HPDE6-E6E7 (cell line): ENCODE data around the gene SNX9.
"Not testable (repeated sequence)": the region's sequence is repeated elsewhere in the genome, so short reads cannot be mapped to it uniquely, and the experiment has no call there.

ENCODE experiments used
- DNase-seq: peaks from one replicate; pipeline ENCODE4 v3.0.0; 2011; ENCODE audit warnings: missing footprints; ENCODE audit errors: extremely low spot score

Gene SNX9

DNA sequence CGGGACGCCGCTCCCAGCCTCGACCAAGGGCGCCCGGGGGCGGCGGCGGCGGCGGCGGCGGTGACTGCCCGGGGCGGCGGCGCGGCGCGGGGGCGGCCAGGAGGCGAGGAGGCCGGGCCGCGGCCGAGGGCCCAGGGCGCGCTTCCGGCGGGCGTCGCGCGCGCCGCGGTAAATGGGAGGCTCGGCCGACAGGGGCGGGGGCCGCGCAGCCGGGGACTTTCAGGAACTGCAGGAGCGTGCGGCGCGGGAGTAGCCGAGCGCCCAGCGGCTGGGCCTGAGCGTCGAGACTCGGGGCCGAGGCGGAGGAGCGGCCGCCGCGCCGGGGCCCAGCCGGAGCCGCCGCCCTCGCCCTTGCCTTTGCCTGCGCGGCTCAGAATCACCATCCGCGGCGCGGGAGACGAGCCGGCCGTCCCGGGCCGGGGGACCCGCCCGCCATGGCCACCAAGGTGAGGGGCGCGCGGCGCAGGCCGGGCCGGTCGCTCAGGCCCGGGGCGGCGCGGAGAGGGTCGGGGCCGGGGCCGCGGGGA lies at the start of gene SNX9:
Gene SNX9 (plus strand): TSS at position 246 of the 527 bp plus-strand sequence. CDS start 189 bp downstream, at position 435.
- DNase-seq, result peak; percentile 48

DNA sequence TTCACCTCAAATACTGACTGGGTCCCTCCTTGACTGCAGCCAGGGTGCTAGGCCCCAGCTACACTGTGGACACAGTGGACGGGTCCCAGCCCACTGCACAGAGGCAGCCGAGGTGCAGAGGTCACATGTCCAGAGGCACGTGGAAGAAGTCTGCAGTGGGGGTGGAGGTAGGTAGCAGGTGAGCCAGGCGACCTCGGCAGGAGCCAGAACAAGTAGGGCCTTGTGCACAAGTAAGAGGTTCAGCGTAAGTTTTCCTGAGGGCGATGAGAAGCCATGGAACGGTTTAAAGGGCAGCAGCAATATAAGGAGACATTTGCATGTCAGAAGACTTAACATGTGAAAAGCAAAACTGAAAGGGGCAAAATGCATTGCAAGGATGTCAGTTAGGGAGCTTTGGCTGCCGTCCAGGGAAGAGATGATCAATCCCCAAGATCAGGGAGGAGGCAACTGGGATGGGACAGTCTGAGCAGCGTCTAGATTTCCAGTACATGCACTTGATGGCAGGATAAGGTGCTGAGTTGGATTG lies 49.7 kb upstream of the SNX9 start:
- DNase-seq, result no peak

DNA sequence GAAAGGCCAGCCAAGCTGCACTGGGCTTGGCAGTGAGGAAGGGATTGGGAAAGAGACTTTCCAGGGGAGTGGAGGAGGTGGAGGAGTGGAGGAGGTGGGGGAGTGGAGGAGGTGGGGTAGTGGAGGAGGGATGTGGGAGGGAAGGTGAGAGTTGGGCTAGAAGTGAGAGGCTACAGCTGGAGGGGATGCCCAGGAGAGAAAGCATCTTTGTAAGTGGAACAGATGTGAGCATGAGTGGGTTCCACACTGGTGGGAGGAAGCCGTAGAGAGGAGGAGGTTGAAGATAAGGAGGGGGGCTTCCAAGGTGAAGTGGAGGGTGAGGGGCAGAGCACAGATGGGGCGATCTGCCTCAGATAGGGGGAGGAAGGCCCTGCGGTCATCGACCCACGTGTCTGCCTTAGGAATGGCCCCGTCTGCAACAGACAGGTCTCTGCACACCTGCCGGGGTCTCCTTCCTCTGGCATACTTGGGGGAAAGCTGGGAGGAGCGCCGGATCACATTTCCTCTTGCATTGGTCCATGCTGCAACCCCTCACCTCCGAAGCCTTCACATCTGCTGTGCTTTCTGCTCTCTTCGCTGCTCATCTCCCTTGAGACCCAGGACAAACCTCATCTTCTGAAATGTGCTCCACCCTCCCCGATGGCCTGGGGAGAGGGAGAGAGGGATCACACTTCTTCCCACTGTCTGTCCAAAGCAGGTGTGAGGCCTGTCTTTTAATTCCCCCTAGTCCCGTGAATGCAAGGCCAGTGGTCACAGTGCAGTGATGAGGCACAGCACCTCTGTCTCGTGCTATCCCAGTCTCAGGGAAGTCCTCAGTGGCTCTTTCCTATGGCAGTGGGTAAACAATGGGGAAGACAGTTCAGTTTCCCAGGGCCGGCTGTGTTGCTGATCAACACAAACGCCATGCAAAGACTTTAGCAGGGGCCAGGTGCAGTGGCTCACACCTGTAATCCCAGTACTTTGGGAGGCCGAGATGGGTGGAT lies 48.6 kb upstream of the SNX9 start:
- no peak for DNase-seq

DNA sequence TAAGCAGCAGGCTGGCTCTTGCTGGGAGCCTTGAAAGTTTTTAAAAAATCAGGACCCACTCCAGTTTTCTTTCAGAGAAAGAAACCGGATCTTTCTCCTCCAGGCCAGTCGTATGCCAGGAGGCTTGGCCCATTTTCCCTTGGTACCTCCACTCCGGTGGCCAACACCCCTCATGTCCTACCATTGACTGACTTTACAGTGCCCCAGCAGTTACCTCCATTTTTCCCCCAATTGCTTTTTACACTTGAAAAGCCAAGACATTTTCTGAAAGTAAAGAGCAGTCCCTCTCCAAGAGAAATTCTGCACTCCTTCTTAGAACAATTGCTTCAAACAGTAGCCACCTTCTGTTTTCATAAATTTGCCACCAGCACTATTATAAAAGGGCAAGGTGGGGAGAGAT lies 47.7 kb upstream of the SNX9 start:
- no peak for DNase-seq

DNA sequence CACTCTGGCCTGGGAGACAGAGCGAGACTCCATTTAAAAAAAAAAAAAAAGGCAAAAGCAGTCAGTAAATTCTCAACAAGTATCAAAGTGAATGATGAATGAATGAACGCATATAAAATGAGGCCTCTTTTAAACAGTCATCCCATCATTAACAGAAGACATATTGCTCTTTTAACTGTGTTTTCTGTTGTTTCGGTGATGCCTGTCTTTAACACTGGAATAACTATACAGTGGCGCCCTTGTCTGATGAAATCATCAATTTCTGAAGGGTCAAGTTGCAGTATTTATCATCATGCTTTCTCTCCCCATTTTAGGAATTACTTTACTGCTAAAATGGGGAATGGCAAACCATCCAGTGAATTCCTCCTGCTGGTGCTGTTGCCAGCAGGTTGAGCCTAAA lies 45.7 kb upstream of the SNX9 start:
- no peak for DNase-seq

DNA sequence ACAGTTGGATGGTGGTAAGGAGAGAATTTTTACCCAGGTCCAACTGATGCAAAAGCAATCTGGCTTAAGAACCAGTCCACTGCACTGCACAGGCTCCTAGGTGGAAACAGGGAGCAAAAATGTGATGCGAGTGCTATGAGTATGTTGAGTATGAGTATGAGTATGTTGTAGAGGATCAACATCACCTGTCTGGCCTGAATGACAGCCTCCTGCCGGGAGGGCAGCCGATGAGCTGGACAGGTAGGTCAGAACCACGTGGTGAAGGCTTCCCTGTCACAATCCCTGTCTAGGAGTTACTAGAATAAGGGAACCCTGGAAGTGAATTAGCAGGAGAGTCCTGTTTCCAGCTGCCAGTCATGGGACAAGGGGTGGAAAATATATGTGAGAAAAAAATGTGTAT lies 44.3 kb upstream of the SNX9 start:
- DNase-seq, result no peak

DNA sequence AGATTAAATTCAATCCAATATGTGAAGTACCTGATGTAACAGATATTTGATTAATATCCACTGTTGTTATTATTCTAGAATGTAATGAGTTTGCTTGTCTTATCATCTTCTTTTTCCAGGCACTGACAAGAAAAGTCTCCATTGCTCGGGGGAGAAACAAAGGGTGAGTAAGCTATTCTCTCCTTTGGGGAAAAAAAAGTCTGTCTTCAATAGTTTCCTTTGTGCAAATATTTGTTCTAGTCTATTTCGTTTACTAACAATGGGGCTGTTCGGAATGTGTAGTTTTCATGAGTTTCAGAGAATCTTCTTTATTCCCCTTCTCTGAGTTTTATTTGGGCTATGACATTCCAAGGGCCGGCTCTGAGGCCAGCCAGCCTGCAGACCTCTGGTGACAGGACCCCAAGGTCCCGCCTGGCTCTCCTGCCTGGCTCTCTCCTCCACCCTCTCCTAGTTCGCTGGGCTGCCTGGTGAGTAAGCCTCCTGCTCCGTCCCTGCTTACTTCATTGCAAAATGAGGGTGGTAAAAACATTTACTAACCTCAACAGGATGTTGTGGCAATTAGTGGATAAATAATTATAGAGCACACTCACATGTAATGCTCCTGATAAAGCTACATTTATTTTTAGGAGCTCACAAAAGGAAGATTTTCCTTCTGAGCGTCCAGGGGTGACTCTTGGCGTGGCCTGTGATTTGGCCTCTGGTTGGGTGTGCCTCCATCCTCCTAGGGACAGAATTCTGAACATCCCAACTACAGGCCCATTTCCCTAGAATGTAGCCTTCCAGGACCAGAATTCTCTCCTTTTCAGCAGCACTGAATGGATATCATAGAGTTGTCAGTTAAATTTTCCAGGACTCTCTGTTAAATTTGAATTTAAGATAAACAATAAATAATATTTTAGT lies 43.1 kb upstream of the SNX9 start:
- DNase-seq, result no peak

DNA sequence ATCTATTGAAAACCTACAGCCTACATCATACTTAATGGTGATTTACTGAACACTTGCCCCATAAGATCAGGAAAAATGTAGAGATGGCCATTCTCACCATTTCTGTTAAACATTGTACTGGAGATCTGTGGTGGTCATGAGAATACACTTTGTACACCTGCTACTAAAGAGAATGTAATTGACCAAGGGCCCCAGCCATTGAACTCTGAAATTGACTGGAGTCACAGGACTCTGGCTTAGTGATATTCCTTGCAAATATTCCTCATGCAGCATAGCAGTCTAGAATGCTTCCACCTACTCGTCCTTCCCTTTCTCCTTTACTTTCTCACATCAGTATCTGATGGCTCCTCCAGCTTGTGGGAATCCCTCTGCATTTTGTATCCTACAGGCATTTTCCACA lies 37.4 kb upstream of the SNX9 start:
- DNase-seq, result no peak

DNA sequence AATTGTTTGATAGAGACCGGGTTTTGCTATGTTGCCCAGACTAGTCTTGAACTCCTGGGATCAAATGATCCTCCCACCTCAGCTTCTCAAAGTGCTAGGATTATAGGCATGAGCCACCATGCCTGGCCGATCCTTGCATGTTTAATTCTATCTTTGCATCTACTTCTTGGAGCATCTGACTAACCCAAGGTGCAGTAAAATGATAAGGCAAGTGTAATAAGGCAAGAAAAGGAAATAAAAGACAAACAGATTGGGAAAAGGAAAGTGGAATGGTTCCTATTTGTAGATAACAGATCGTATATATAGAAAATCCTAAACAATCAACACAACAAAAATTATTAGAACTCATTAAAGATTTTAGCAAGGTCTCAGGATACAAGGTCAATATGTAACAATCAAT lies 36.8 kb upstream of the SNX9 start:
- DNase-seq, result no peak

DNA sequence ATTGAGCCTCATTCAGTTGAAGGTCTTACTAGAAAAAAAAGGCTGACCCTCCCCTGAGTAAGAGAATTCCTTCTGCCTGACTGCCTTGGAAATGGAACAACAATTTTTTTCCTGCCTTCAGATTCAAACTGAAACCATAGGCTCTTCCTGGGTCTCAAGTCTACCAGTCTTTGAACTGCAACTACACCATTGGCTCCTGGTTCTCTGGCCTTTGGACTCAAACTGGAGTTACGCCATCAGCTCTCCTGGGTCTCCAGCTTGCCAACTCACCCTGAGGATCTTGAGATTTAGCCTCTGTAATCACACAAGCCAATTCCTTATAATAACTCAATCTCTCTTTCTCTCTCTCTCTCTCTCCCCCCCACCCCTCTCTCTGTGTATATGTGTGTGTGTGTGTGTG lies 36.0 kb upstream of the SNX9 start:
- no peak for DNase-seq

DNA sequence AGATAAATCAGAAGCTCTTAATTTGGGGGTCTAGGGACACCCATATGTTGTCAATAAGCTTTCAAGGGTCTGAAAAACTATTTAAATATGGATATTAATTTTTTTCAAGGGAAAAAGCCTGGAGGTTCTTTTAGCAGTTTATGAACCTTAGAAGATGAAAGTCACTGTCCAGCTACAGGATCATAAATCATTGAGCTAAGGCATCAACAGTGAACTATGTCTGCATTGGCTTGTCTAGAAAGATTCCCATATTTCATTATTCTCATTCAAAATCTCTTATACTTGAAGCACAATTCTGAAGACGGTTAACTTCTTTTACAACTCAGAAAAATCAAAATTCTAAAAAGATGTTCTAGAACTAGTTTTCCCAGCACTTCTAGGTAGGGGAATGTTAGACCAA lies 34.9 kb upstream of the SNX9 start:
- no peak for DNase-seq

DNA sequence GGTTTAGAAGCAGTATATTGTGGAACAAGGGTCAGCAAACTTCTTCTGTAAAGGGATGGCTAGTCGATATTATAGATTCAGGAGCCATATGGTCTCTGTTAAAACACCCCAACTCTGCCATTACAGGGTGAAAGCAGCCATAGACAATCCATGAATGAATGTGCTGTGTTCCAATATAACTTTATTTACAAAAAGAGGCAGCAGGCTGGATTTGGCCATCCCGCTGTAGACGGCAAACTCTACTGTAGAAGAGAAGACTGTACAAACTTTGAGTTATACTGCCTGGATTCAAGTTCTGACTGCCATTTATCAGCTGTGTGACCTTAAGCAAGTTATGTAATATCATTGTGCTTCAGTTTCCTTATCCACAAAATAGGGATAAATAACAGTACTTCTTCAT lies 33.7 kb upstream of the SNX9 start:
- DNase-seq, result no peak

DNA sequence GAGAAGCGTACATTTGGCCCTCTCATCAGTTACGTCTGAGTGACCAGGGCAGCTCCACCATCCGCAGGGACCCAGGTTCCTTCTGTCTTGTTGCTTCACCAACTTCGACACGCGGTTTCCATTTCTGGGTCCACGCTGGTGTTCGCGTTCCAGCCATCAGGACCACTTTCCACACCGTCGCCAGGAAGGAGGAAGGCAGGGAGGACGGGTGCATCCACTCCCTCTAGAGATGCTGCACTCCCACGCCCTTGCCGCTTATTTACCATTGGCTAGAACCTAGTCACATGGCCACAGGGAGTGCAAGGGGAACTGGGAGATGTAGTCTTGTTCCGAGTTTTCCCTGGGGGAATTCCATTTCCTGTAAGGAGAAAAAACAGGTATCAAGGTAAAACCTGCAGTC lies 33.2 kb upstream of the SNX9 start:
- no peak for DNase-seq

DNA sequence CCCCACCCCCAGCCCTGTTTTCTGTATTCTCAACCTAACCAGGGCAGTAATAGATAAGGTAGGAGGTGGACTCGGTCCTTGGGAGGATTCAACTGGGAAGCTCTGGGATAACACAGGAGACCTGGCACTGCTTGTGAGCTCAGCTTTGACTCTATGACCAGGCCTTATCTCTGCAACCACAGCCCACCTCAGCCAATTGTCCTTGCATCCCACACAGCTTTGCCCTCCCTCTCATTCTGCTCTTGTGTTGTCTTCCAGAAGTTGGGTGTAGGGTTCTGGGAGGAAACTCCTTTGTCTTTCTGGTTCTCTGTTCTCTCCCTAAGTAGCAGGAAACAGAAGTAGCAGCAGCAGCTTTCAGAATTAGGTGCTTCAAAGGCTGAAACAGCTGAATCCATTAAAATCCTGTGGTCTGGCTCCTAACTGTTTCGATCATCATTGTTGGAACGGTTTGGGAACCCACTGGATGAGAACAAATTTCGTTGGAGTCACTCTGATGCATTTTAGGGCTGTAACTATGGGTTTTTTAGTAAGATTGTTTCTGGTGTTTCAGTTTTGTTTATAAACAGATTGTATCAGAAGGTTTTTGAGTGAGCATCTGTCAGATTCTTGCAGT lies 32.4 kb upstream of the SNX9 start:
- DNase-seq, result no peak

DNA sequence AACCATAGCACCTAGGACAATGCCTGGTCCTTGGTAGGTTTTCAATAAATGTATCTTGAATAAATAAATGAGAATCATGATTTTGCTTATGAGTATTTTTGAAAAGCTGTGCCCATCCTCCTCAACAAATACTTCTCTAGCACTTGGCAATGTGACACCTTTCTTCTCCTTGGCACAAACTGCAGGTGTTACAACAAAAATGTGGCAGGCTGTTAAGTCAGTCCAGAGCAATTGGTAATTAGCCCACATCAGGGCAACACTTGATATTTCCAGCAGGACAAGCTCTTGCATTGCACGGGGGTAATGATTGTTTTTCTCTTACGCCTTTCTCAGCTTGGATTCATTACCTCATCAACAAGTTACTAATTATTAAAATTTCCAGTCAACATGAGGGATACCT lies 31.6 kb upstream of the SNX9 start:
- DNase-seq, result no peak

DNA sequence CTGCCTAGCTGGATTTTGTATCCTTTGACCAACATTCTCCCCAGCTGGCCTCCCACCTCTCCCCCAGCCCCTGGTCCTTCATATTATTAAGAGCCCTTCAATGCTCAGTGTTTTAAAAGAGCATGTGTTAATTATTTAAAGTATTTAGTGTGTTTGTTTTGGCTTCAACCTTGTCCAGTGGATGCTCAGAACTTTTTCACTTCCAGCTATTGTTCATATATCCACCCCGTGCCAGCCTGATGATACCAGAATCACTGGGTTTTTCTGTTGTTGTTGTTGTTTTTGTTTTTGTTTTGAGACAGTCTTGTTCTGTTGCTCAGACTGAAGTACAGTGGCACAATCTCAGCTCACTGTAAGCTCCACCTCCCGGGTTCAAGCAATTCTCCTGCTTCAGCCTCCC lies 30.4 kb upstream of the SNX9 start:
- DNase-seq, result no peak

DNA sequence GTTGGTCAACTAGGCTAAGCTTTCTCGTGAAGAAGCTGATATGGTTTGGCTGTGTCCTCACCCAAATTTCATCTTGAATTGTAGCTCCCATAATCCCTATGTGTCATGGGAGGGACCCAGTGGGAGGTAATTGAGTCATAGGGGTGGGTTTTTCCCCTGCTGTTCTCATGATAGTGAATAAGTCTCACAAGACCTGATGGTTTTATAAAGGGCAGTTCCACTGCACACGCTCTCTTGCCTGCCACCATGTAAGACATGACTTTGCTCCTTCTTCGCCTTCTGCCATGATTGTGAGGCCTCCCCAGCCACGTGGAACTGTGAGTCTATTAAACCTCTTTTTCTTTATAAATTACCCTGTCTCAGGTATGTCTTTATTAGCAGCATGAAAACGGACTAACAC lies 29.0 kb upstream of the SNX9 start:
- DNase-seq, result not testable (repeated sequence)

DNA sequence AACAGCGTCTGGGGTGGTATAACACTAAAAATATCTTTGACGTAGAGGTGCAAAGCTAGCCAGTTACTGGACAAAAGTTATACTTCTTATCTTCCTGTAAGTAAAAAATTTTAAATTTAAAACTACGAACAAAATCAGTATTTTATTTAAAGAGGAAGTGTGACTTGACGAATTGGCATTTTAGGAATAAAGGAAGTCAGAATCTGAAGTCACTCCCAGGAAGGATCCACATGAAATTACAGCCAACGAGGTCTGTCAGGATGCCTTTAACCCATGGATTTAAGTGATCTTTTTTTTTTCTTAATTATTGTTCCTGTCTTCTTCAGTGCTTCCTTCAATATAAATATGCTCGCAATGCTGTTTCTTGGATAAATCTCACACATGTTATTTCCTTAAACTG lies 27.2 kb upstream of the SNX9 start:
- no peak for DNase-seq

DNA sequence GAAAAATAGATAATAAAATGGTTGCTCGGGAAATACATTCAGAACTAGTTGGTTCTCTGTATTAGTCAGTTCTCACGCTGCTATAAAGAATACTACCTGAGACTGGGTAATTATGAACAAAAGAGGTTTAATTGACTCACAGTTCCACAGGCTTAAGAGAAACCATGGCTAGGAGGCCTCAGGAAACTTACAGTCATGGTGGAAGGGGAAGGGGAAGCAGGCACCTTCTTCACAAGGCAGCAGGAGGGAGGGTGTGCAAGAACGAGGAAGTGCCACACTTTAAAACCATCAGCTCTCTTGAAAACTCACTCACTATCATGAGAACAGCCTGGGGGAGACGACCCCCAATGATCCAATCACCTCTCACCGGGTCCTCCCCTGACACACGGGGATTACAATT lies 24.2 kb upstream of the SNX9 start:
- no peak for DNase-seq

DNA sequence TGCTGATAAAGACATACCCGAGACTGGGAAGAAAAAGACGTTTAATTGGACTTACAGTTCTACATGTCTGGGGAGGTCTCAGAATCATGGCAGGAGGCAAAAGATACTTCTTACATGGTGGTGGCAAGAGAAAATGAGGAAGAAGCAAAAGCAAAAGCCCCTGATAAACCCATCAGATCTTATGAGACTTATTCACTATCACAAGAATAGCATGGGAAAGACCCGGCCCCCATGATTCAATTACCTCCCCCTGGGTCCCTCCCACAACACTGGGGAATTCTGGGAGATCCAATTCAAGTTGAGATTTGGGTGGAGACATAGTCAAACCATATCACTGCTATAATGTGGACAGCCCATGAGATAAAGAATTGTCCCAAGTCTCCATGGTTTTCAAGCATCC lies 23.5 kb upstream of the SNX9 start:
- not testable (repeated sequence) for DNase-seq

DNA sequence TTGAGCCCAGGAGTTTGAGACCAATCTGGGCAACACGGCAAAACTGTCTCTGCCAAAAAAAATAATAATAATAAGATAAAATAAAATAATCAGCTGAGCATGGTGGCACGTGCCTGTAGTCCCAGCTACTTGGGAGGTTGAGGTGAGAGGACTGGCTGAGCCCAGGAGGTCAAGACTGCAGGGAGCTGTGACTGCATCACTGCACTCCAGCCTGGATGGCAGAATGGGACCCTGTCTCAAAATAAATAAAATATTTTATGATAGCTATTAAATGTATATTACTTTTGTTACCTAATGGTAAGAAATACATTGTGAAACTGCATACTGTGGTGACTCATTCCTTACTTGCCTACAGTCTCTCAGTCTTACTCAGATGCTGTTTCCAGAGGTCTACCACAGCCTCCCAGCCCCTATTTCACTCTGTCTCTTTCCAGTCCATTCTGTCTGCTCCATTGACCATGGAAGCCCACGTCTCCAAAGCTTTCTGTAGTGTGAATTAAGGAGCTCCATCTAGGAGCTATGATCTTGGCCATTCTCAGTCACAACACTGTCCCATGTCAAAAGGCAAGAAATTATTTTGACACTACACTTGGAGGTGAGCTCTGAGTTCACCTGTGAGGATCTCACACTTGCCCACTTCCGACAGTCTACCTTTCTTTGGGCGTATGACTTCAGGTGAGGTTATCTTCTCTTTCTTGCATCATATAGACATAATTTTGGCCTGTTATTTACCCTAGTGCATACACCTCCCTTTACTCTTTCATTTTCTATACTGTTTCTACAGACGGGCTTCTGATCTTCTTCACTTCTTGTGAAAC lies 22.4 kb upstream of the SNX9 start:
- peak; percentile 52 for DNase-seq
